Chondrocyte (in vitro differentiated cells): Measurements from ENCODE around the gene CXCL12. TPM values are rescaled to one million over a fixed set of nuclear protein-coding genes. Genes with fewer than 3 reads are reported as not detected.

ENCODE experiments used
- DNase-seq: peaks from one replicate; pipeline ENCODE4 v3.0.0; 2021; ENCODE audit warnings: mixed read lengths, low spot score
- H3K27ac Mint-ChIP-seq: one replicate; pipeline ENCODE4 v1.8.0; 2021; ENCODE audit warnings: mild to moderate bottlenecking, moderate library complexity, mixed read lengths; ENCODE audit not compliant: unreplicated experiment
- H3K27me3 Mint-ChIP-seq: 2 replicates; pipeline ENCODE4 v1.8.0; 2021; ENCODE audit warnings: low read depth, mixed read lengths
- H3K36me3 Mint-ChIP-seq: 2 replicates; pipeline ENCODE4 v1.8.0; 2021; ENCODE audit warnings: low read depth, mixed read lengths
- H3K4me1 Mint-ChIP-seq: 2 replicates; pipeline ENCODE4 v1.8.0; 2021; ENCODE audit warnings: low read depth, mild to moderate bottlenecking, mixed read lengths
- H3K4me3 Mint-ChIP-seq: one replicate; pipeline ENCODE4 v1.8.0; 2021; ENCODE audit warnings: mild to moderate bottlenecking, moderate library complexity, mixed read lengths; ENCODE audit not compliant: unreplicated experiment
- H3K9me3 Mint-ChIP-seq: 2 replicates; pipeline ENCODE4 v1.8.0; 2021; ENCODE audit warnings: low read depth, mixed read lengths
- total RNA-seq: library from RNA; stranded (reverse); gene quantifications from 3 replicates; pipeline ENCODE4 v1.2.1, GENCODE V29; 2021
- TF ChIP-seq, protein P1 (sequence below): fragments of 200-600 bp; sonication (generic); IDR thresholded peaks from 2 replicates; pipeline ENCODE4 v1.5.0; 2021; ENCODE audit warnings: antibody characterized with exemption, mild to moderate bottlenecking, moderate library complexity

The CXCL12 gene
- total RNA-seq, 1 donor from 2014 or later: 65.5 TPM

DNA sequence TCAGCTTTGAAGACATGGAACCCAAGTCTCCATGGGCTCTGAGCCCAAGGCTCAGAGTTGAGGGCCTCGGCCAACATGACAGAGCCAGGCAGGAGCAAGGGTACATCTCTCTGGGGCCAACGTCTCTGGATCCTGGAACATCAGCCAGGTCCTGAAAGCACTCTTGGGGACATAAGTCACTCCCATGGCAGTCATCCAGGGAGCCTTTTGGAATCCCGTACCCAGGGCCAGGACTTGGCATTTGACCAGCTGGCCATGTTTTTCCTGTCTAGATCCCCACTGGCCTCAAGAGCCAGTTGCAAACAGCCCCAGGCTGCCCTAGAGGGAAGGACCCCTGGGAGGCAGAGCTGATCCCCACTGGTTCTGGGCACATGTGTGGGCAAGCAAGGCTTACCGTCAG, 4.3 kb upstream of the CXCL12 start:
- Mint-ChIP-seq H3K27me3 (peaks cover 6% of the 10 kb centered on the region), H3K4me3 (no peak overlapping the region)

DNA sequence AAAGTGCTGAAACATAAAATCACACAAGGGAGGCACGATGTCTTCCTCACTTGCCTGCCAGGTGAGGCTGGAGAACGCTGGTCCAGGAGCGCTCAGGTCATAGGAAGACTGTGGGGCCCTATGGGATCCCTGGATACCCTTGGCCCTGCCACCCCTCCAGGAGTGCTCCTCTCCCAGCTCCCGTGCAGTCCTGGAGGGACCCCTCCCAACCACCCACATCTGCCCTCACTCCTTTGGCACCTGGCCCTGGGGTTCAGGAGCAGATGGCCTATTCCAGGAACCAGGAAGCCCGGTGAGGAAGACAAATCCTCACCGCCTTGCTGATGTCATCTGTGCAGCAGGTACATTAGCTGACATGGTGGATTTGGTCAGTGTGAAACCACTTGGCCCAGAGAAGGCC, 3.7 kb upstream of the CXCL12 start:
- Mint-ChIP-seq H3K9me3 (no peaks in the 10 kb centered on the region), H3K36me3 (peaks cover 3% of the 10 kb centered on the region), H3K4me3 (no peak overlapping the region), H3K27ac (no peak overlapping the region), H3K4me1 (peaks cover 20% of the 10 kb centered on the region), H3K27me3 (peaks cover 6% of the 10 kb centered on the region)
- DNase-seq: peak; percentile 58
- TF ChIP-seq, protein P1, sequence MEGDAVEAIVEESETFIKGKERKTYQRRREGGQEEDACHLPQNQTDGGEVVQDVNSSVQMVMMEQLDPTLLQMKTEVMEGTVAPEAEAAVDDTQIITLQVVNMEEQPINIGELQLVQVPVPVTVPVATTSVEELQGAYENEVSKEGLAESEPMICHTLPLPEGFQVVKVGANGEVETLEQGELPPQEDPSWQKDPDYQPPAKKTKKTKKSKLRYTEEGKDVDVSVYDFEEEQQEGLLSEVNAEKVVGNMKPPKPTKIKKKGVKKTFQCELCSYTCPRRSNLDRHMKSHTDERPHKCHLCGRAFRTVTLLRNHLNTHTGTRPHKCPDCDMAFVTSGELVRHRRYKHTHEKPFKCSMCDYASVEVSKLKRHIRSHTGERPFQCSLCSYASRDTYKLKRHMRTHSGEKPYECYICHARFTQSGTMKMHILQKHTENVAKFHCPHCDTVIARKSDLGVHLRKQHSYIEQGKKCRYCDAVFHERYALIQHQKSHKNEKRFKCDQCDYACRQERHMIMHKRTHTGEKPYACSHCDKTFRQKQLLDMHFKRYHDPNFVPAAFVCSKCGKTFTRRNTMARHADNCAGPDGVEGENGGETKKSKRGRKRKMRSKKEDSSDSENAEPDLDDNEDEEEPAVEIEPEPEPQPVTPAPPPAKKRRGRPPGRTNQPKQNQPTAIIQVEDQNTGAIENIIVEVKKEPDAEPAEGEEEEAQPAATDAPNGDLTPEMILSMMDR: no peak

More for the DNA sequence above, 4.3 kb upstream of the CXCL12 start:
- Mint-ChIP-seq H3K36me3 (peaks cover 3% of the 10 kb centered on the region), H3K27ac (no peak overlapping the region), H3K4me1 (peaks cover 16% of the 10 kb centered on the region), H3K9me3 (no peaks in the 10 kb centered on the region)
- TF ChIP-seq, protein P1: no peak
- peak; percentile 34 for DNase-seq

DNA sequence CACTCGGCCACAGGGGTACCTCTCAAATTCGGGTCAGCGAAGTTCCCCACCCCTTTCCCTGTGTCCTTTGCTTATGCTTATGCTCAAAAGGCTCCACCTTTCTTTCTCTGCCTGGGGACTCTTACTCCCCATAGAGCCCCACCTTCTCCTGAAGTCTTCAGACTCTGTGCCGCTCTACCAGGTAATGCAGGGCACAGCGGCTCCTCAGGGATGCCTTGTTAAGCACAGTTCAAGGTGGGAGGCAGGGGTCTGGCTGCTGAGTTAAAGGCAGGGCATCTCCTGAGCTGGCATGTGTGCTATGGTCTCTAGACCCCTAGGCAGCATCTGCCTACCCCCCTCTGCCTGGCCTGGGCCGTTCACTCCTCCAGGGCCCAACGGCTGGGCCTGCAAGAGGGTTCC, 3.0 kb upstream of the CXCL12 start:
- no peak overlapping the region for H3K27ac Mint-ChIP-seq
- no peaks in the 10 kb centered on the region for H3K9me3 Mint-ChIP-seq
- H3K36me3 Mint-ChIP-seq: peaks cover 3% of the 10 kb centered on the region
- peaks cover 6% of the 10 kb centered on the region for H3K27me3 Mint-ChIP-seq
- TF ChIP-seq, protein P1: no peak
- no peak overlapping the region for H3K4me3 Mint-ChIP-seq
- H3K4me1 Mint-ChIP-seq: peaks cover 28% of the 10 kb centered on the region
- DNase-seq: peak; percentile 61

- TF ChIP-seq, protein P1: peak; percentile 90
- no peaks in the 10 kb centered on the region for H3K9me3 Mint-ChIP-seq
- peak; percentile 79 for DNase-seq
- H3K36me3 Mint-ChIP-seq: no peaks in the 10 kb centered on the region
- H3K27ac Mint-ChIP-seq: no peak overlapping the region
- H3K4me1 Mint-ChIP-seq: peaks cover 33% of the 10 kb centered on the region
- H3K4me3 Mint-ChIP-seq: no peak overlapping the region
- peaks cover 1% of the 10 kb centered on the region for H3K27me3 Mint-ChIP-seq
Measured at GRCh38 chr10:44386546-44387052, 1.7 kb upstream of the CXCL12 start.

DNA sequence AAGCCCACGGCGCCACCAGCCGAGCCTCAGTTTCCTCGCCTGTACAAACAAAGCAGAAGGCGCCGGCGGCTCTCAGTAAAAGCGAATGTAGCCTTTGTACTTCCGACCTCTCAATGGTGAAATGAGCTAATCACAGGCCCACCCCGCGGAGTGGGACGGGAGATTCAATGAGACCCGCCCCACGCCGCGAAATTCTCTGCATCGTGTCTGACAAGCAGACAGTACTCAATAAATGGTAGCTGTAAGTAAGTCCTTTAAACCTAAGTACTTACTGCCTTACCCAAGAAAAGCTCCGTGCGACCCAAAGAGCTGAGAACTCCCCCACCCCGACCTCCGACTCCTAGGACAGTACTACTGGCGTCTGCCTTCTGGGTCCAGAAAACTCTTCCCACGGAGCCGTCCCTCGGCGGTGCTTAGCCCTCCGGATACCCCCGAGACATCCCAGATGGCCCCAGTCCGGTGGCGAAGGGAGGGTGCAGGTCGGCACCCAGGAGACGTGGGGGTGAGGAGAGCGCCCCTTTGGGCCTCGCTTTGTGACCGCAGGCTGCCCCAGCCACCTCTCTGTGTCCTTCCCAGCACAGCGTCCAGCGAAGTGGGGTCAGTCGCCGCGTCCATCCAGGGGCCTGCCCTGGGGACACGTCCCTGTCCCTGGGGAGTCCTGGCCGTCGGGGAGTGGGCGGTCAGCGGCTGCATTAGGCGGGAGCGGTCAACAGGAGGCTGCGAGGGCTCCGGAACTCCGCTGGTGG, 972 bp upstream of the CXCL12 start:
- Mint-ChIP-seq H3K27ac (no peak overlapping the region), H3K36me3 (no peaks in the 10 kb centered on the region), H3K9me3 (no peaks in the 10 kb centered on the region), H3K4me1 (peaks cover 31% of the 10 kb centered on the region), H3K27me3 (peaks cover 1% of the 10 kb centered on the region), H3K4me3 (peak overlapping the region; percentile 64)
- DNase-seq: peak; percentile 93
- TF ChIP-seq, protein P1: no peak
